Suprapubic skin (tissue), 4 donors: ENCODE data around the gene PPEF2.

Experiments used
- POLR2A ChIP-seq, 2 donors: fragments of 450-650 bp; IDR thresholded peaks; one replicate each; pipeline ENCODE4 v1.6.1; 2017; ENCODE audit warnings: antibody characterized with exemption in 2 of 2, mild to moderate bottlenecking in 2 of 2, moderate library complexity in 2 of 2
- POLR2AphosphoS5 ChIP-seq, 3 donors: sonication (generic); formaldehyde crosslinking; IDR thresholded peaks; one replicate each; pipeline ENCODE4 v1.6.1; 2017; ENCODE audit warnings: antibody characterized with exemption in 3 of 3
- TF ChIP-seq, protein P1 (sequence below), 2 donors: fragments of 200-600 bp in 1 of 2; fragments of 450-650 bp in 1 of 2; sonication (generic) in 1 of 2; IDR thresholded peaks; one replicate each; pipeline ENCODE4 v1.5.1; 2016 to 2019; ENCODE audit warnings: antibody characterized with exemption in 2 of 2, mild to moderate bottlenecking in 1 of 2, moderate library complexity in 1 of 2

DNA sequence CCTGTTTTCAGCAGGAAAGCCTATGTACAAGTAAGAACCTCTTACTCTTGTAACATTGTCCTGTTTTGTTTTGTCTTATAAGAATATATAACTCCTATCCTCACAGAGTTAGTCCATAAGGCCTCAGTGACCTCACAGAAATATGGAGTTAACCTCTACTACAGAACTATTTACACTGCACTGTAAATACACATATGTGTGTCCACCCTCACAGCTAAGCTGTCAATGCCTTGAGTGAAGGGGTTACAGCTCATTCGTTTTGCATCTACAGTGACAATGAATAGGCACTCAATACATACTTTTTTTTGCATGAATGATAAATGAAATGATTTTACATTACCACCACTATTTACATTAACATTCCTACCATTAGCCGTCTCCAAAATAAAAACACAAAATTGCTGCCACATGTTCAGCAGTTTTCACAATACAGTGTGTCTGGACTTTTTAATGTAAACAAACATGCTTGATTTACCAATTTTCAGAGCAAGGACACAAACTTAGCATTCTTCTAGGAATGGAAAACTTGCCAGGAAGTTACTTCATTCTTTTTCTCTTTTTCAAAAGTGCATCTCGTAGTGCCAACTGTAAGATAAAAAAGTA lies 48.1 kb upstream of the PPEF2 start:
- TF ChIP-seq POLR2A (IDR thresholded peaks at IDR 0.05) = no peak
- TF ChIP-seq, protein P1, sequence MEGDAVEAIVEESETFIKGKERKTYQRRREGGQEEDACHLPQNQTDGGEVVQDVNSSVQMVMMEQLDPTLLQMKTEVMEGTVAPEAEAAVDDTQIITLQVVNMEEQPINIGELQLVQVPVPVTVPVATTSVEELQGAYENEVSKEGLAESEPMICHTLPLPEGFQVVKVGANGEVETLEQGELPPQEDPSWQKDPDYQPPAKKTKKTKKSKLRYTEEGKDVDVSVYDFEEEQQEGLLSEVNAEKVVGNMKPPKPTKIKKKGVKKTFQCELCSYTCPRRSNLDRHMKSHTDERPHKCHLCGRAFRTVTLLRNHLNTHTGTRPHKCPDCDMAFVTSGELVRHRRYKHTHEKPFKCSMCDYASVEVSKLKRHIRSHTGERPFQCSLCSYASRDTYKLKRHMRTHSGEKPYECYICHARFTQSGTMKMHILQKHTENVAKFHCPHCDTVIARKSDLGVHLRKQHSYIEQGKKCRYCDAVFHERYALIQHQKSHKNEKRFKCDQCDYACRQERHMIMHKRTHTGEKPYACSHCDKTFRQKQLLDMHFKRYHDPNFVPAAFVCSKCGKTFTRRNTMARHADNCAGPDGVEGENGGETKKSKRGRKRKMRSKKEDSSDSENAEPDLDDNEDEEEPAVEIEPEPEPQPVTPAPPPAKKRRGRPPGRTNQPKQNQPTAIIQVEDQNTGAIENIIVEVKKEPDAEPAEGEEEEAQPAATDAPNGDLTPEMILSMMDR (IDR thresholded peaks at IDR 0.05) = no peak
- no peak for TF ChIP-seq POLR2AphosphoS5 (IDR thresholded peaks at IDR 0.05)
